Suprapubic skin (tissue), 4 donors: Measurements from ENCODE around the gene ZEB1. TPM values are rescaled to one million over a fixed set of nuclear protein-coding genes. Genes with fewer than 3 reads are reported as not detected.
A peak's percentile ranks its signal among the peaks of the same experiment; 100 is the strongest.

Source experiments
- DNase-seq, 2 donors: peaks; one replicate each; pipeline ENCODE4 v3.0.0-alpha.2; 2019; ENCODE audit warnings: low spot score in 2 of 2
- H3K27ac ChIP-seq: fragments of 200-600 bp; sonication (generic); one replicate; pipeline ENCODE4 v1.5.1; 2019
- H3K27me3 ChIP-seq: fragments of 200-600 bp; sonication (generic); one replicate; pipeline ENCODE4 v1.5.1; 2019
- H3K36me3 ChIP-seq: fragments of 200-600 bp; sonication (generic); one replicate; pipeline ENCODE4 v1.5.1; 2019
- H3K4me1 ChIP-seq: fragments of 200-600 bp; sonication (generic); one replicate; pipeline ENCODE4 v1.5.1; 2019
- H3K4me3 ChIP-seq: fragments of 200-600 bp; sonication (generic); one replicate; pipeline ENCODE4 v1.5.1; 2019; ENCODE audit warnings: mild to moderate bottlenecking
- H3K9me3 ChIP-seq: fragments of 200-600 bp; sonication (generic); one replicate; pipeline ENCODE4 v1.5.1; 2019
- EP300 ChIP-seq: sonication (generic); formaldehyde crosslinking; IDR thresholded peaks from one replicate; pipeline ENCODE4 v1.6.1; 2017; ENCODE audit warnings: antibody characterized with exemption
- POLR2A ChIP-seq, 2 donors: fragments of 450-650 bp; IDR thresholded peaks; one replicate each; pipeline ENCODE4 v1.6.1; 2017; ENCODE audit warnings: antibody characterized with exemption in 2 of 2, mild to moderate bottlenecking in 2 of 2, moderate library complexity in 2 of 2
- POLR2AphosphoS5 ChIP-seq, 3 donors: sonication (generic); formaldehyde crosslinking; IDR thresholded peaks; one replicate each; pipeline ENCODE4 v1.6.1; 2017; ENCODE audit warnings: antibody characterized with exemption in 3 of 3
- WGBS: methylation state at CpG from one replicate; pipeline ENCODE4 v1.1.5; 2018; 5-methylcytosine and 5-hydroxymethylcytosine counted together
- total RNA-seq, 4 donors: library from RNA; depleted of rRNA; stranded (reverse); fragments of >200 nt; gene quantifications; one replicate each; pipeline ENCODE4 v1.1.0, GENCODE V29; 2016
- TF ChIP-seq, protein P1 (sequence below), 2 donors: fragments of 200-600 bp in 1 of 2; fragments of 450-650 bp in 1 of 2; sonication (generic) in 1 of 2; IDR thresholded peaks; one replicate each; pipeline ENCODE4 v1.5.1; 2016 to 2019; ENCODE audit warnings: antibody characterized with exemption in 2 of 2, mild to moderate bottlenecking in 1 of 2, moderate library complexity in 1 of 2

Gene ZEB1
- total RNA-seq, 4 donors from 2014 or later, result 7.1 to 35.8 (median 13.8) TPM

DNA sequence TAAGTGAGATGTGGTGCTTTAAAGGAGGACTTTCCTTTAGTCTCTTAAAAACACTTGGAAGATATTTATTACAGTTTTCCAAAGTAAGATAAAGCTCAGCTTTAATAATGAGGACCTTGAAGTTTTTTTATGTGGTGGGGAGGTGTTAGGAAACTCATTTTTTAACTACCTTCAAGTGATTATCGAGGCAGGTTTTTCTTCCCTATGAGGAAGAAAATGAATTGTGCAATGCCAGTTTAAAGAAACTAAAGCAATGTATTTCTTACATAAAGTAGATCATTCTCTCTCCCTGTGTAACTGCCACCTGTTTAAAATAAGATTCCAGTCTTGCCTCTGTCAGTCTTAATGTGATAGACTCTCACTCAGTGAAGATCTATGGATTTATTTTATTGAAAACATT lies 27.9 kb downstream of the ZEB1 start:
- Histone ChIP-seq H3K4me1 (peaks cover 11% of the 10 kb centered on the region), H3K27me3 (no peaks in the 10 kb centered on the region), H3K9me3 (no peaks in the 10 kb centered on the region), H3K27ac (no peak overlapping the region), H3K4me3 (no peak overlapping the region), H3K36me3 (no peaks in the 10 kb centered on the region)
- no peak for DNase-seq
- TF ChIP-seq POLR2AphosphoS5 (IDR thresholded peaks at IDR 0.05) (no peak), POLR2A (IDR thresholded peaks at IDR 0.05) (no peak), EP300 (no peak)
- TF ChIP-seq, protein P1, sequence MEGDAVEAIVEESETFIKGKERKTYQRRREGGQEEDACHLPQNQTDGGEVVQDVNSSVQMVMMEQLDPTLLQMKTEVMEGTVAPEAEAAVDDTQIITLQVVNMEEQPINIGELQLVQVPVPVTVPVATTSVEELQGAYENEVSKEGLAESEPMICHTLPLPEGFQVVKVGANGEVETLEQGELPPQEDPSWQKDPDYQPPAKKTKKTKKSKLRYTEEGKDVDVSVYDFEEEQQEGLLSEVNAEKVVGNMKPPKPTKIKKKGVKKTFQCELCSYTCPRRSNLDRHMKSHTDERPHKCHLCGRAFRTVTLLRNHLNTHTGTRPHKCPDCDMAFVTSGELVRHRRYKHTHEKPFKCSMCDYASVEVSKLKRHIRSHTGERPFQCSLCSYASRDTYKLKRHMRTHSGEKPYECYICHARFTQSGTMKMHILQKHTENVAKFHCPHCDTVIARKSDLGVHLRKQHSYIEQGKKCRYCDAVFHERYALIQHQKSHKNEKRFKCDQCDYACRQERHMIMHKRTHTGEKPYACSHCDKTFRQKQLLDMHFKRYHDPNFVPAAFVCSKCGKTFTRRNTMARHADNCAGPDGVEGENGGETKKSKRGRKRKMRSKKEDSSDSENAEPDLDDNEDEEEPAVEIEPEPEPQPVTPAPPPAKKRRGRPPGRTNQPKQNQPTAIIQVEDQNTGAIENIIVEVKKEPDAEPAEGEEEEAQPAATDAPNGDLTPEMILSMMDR (IDR thresholded peaks at IDR 0.05), result no peak
- 76% methylated on average over 1 of the region's 1 CpG for WGBS

DNA sequence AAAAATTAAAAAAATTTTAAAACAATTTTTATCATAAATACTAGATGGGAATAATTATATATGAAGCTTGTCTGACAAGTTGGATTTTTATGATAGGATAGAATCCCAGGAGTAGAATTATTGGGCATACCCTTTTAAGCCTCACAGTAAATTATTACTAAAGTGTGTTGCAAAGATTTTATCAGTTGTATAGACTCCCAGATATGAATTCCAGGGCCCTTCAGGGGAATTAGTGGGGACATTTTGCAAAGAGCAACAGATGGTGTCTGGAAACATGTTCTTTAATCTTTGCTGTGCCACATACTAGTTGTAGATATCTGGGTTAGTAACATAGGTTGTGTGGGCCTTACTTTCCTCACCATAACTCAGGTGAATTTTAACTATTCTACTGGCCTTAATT lies 28.7 kb downstream of the ZEB1 start:
- Histone ChIP-seq H3K36me3 (no peaks in the 10 kb centered on the region), H3K27me3 (no peaks in the 10 kb centered on the region), H3K4me3 (no peak overlapping the region), H3K4me1 (peaks cover 11% of the 10 kb centered on the region), H3K9me3 (no peaks in the 10 kb centered on the region), H3K27ac (no peak overlapping the region)
- DNase-seq, result no peak
- TF ChIP-seq, protein P1 (IDR thresholded peaks at IDR 0.05), result no peak
- no peak for TF ChIP-seq POLR2A (IDR thresholded peaks at IDR 0.05)
- no peak for TF ChIP-seq POLR2AphosphoS5 (IDR thresholded peaks at IDR 0.05)
- no peak for TF ChIP-seq EP300

DNA sequence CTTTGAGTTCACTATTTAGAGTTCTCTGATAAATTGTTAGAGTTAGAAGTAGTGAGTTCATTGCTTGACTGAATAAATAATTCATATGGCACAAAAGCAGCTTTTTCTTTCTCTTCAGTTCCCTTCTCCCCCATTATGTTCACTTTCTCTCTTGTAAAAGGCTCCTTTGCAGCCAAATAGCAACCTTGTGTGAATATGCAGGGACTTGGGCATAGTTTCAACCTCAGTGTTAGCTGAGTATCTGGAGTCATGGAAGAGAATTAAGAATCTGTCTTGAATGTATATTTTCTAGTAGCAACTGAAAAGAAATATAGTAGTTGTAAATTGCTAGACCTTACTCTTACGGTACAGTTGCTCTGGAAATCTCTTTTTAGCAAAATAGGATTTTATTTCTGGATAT lies 31.9 kb downstream of the ZEB1 start:
- no peaks in the 10 kb centered on the region for H3K36me3 ChIP-seq
- no peak for TF ChIP-seq POLR2AphosphoS5 (IDR thresholded peaks at IDR 0.05)
- TF ChIP-seq EP300, result no peak
- TF ChIP-seq, protein P1 (IDR thresholded peaks at IDR 0.05), result no peak
- no peak for TF ChIP-seq POLR2A (IDR thresholded peaks at IDR 0.05)
- H3K4me1 ChIP-seq, result peaks cover 18% of the 10 kb centered on the region

DNA sequence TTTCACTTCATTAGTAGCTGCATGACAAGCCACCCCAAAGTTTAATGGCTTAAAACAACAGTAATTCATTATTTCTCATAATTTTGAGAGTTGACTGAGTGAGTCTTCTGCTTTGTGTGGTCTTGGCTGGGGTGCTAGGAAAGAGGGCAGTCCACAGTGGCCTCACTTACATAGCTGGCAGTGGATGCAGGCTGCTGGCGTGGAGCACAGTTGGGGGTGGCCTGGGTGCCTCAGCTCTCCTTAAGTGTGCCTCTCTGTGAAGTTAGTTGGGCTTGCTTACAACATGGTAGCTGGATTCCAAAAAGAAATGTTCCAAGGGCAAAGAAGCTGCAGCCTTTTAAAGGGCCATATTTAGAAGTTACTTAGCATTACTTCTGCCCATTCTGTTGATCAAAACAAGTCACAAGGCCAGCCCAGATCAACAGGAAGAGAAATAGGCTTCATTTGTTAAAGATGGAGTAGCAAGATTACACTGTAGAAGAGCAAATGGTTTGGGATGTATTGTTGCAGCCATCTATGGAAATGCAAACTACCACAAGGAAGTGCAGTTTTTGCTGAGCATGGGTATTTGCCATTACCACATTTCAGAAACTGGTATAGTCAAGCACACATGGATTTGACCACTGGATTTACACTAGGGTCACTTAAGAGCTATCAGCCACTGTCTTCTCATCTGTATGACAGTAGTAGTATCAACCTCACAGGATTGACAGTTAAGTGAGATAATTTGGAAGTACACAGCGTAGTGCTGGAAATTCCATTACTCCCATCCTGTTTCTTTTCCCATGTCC lies 33.6 kb downstream of the ZEB1 start:
- no peaks in the 10 kb centered on the region for H3K36me3 ChIP-seq
- TF ChIP-seq POLR2A (IDR thresholded peaks at IDR 0.05) (no peak), POLR2AphosphoS5 (IDR thresholded peaks at IDR 0.05) (no peak), EP300 (no peak)
- TF ChIP-seq, protein P1 (IDR thresholded peaks at IDR 0.05), result no peak
- 97% methylated on average over 2 of the region's 2 CpGs for WGBS
- no peak for DNase-seq
- H3K4me3 ChIP-seq, result no peak overlapping the region
- peaks cover 18% of the 10 kb centered on the region for H3K4me1 ChIP-seq
- no peaks in the 10 kb centered on the region for H3K27me3 ChIP-seq
- no peaks in the 10 kb centered on the region for H3K9me3 ChIP-seq
- no peak overlapping the region for H3K27ac ChIP-seq

More for the DNA sequence above, 31.9 kb downstream of the ZEB1 start:
- WGBS, result 96% methylated on average over 1 of the region's 1 CpG
- Histone ChIP-seq H3K27me3 (no peaks in the 10 kb centered on the region), H3K27ac (no peak overlapping the region), H3K9me3 (no peaks in the 10 kb centered on the region), H3K4me3 (no peak overlapping the region)
- no peak for DNase-seq

DNA sequence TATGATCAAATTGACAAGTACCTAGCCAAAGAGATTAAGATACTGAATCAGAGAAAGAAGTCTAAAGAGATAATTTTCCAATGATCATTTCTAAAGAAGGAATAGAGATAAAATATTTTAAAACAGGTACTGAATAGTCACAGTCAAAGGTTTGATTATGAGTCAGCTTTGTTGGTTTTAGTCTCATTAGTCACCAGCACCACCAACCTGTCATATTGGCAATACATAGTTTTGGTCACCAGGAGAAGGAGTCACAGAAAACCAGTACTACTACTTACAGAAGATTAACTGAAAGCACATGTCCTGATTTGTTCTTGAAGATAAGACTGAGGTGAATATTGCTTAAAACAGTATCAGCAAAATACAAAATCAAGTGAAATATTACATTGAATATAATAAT lies 34.6 kb downstream of the ZEB1 start:
- no peaks in the 10 kb centered on the region for H3K36me3 ChIP-seq
- no peak overlapping the region for H3K27ac ChIP-seq
- TF ChIP-seq, protein P1 (IDR thresholded peaks at IDR 0.05), result peak in 1 of 2 donors; percentile 24
- TF ChIP-seq POLR2AphosphoS5 (IDR thresholded peaks at IDR 0.05), result no peak
- no peak overlapping the region for H3K4me3 ChIP-seq
- H3K9me3 ChIP-seq, result no peaks in the 10 kb centered on the region
- H3K4me1 ChIP-seq, result peaks cover 13% of the 10 kb centered on the region
- H3K27me3 ChIP-seq, result no peaks in the 10 kb centered on the region
- no peak for DNase-seq
